Left lung (tissue), 10 donors: ENCODE results near the gene FAM3C. TPM values are rescaled to one million over a fixed set of nuclear protein-coding genes. Genes with fewer than 3 reads are reported as not detected.
A peak's percentile ranks its signal among the peaks of the same experiment; 100 is the strongest.

ENCODE experiments used
- ATAC-seq: fragments of 200-7000 bp; cut with Tn5 transposase; one replicate; pipeline ENCODE4 v1.9.1; 2020; ENCODE audit warnings: moderate library complexity
- DNase-seq, 4 donors: peaks; one replicate each; pipeline ENCODE4 v3.0.0-alpha.2; 2013 to 2020
- H3K27ac ChIP-seq, 2 donors: fragments of 200-600 bp; sonication (generic) in 1 of 2; one replicate each; pipeline versions ENCODE4 v1.5.0 to v1.8.0; 2020 to 2021
- H3K27me3 ChIP-seq, 2 donors: fragments of 200-600 bp; sonication (generic) in 1 of 2; one replicate each; pipeline versions ENCODE4 v1.5.0 to v1.8.0; 2020 to 2021
- H3K36me3 ChIP-seq, 2 donors: fragments of 200-600 bp; sonication (generic) in 1 of 2; one replicate each; pipeline versions ENCODE4 v1.5.0 to v1.8.0; 2020 to 2021
- H3K4me1 ChIP-seq, 2 donors: fragments of 200-600 bp; one replicate each; pipeline ENCODE4 v1.8.0; 2021
- H3K4me3 ChIP-seq, 2 donors: fragments of 200-600 bp; sonication (generic) in 1 of 2; one replicate each; pipeline versions ENCODE4 v1.5.0 to v1.8.0; 2020 to 2021; ENCODE audit warnings: mild to moderate bottlenecking in 1 of 2
- H3K9me3 ChIP-seq, 2 donors: fragments of 200-600 bp; sonication (generic) in 1 of 2; one replicate each; pipeline versions ENCODE4 v1.5.0 to v1.8.0; 2020 to 2021
- CTCF ChIP-seq, 2 donors: fragments of 200-600 bp; sonication (generic) in 1 of 2; IDR thresholded peaks; one replicate each; pipeline versions ENCODE4 v1.5.0 to v1.8.0; 2021; ENCODE audit warnings: antibody characterized with exemption in 2 of 2
- intact Hi-C, 2 donors: fragments of 100-400 bp; cut with DNase I; formaldehyde crosslinking; loops; one replicate each; pipeline versions ENCODE4 v1.11.2 to v1.14.2; 2022
- polyA plus RNA-seq, 6 donors: library from polyadenylated mRNA; unstranded; fragments of 120-200 nt; gene quantifications; one replicate each; pipeline ENCODE4 v1.2.1, GENCODE V29; 2013; ENCODE audit not compliant: insufficient read length in 6 of 6
- total RNA-seq, 2 donors: library from RNA; stranded (reverse); fragmentation: NEBNext Ultra II Directional; extraction: Animal tissue kit (Norgen Biotek cat#: 25700); gene quantifications; one replicate each; pipeline ENCODE4 v1.2.1, GENCODE V29; 2021
- donor health status: DM: no; HTN: yes; CAD: no.
- donor health status: DM: no; HTN: no; CAD: no.

The FAM3C gene
- total and polyA plus RNA-seq, 8 donors, result 44.1 to 78.4 (median 70.1) TPM

- DNase-seq (no peak), ATAC-seq (no peak)
- TF ChIP-seq CTCF (IDR thresholded peaks at IDR 0.05), result no peak
- no peaks in the 10 kb centered on the region for H3K27me3 ChIP-seq
- H3K4me1 ChIP-seq, result no peaks in the 10 kb centered on the region
- intact Hi-C loops, result no loop called here
- no peaks in the 10 kb centered on the region for H3K9me3 ChIP-seq
- H3K27ac ChIP-seq, result no peak overlapping the region
- H3K4me3 ChIP-seq, result no peak overlapping the region
- no peaks in the 10 kb centered on the region for H3K36me3 ChIP-seq
These were observed 5.8 kb upstream of the FAM3C start for GRCh38 chr7:121401896-121402295.

DNA sequence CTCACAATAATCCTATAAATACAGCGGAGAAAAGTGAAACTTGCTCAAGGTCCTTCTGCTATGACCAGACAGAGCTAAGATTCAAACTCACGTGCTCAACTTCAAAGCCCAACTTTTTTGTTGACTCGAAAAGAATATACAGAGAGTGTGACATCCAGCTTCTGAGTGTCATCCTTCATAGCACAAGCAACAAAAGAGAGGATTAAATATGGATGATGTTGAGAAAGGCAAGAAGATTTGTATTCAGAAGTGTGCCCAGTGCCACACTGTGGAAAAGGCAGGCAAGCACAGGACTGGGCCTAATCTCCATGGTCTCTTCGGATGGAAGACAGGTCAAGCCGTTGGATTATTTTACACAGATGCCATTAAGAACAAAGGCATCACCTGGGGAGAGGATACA, 2.1 kb upstream of the FAM3C start:
- peaks cover 0 to 19% of the 10 kb centered on the region in 2 donors for H3K4me1 ChIP-seq
- no peak for TF ChIP-seq CTCF (IDR thresholded peaks at IDR 0.05)
- no peaks in the 10 kb centered on the region for H3K27me3 ChIP-seq
- H3K27ac ChIP-seq, result no peak overlapping the region
- intact Hi-C loops, result no loop called here
- no peak for DNase-seq
- no peaks in the 10 kb centered on the region for H3K9me3 ChIP-seq
- ATAC-seq, result no peak
- H3K4me3 ChIP-seq, result no peak overlapping the region
- no peaks in the 10 kb centered on the region for H3K36me3 ChIP-seq

- intact Hi-C loops, result no loop called here
These were observed 1.7 kb upstream of the FAM3C start for GRCh38 chr7:121397822-121398221.

DNA sequence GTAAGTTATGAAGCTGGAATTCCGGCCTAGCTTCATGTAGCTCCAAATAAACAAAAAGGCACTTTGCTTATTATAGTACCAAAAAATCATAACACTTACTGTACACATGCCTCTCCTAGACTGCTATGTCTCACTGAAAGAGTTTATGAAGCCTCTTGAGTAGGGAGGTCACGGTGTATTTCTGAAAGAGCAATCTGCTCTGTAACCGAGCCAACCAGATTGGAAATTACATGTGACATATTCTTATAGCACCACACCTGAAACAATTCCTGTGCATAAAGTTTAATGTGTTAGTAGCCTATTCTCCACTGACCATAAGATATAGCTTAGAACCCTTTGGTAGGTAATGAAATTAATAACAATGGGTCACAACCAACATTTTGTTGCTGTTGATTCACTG, 1.3 kb upstream of the FAM3C start:
- Histone ChIP-seq H3K36me3 (no peaks in the 10 kb centered on the region), H3K27ac (no peak overlapping the region), H3K9me3 (no peaks in the 10 kb centered on the region), H3K4me1 (peaks cover 0 to 19% of the 10 kb centered on the region in 2 donors), H3K27me3 (no peaks in the 10 kb centered on the region), H3K4me3 (no peak overlapping the region)
- no peak for TF ChIP-seq CTCF (IDR thresholded peaks at IDR 0.05)
- no peak for DNase-seq
- no peak for ATAC-seq
- intact Hi-C loops, result no loop called here

More at GRCh38 chr7:121397822-121398221, 1.7 kb upstream of the FAM3C start:
- no peaks in the 10 kb centered on the region for H3K36me3 ChIP-seq
- ATAC-seq, result no peak
- H3K9me3 ChIP-seq, result no peaks in the 10 kb centered on the region
- no peak for TF ChIP-seq CTCF (IDR thresholded peaks at IDR 0.05)
- no peak overlapping the region for H3K4me3 ChIP-seq
- no peaks in the 10 kb centered on the region for H3K27me3 ChIP-seq
- H3K27ac ChIP-seq, result no peak overlapping the region
- peaks cover 0 to 19% of the 10 kb centered on the region in 2 donors for H3K4me1 ChIP-seq
- no peak for DNase-seq

DNA sequence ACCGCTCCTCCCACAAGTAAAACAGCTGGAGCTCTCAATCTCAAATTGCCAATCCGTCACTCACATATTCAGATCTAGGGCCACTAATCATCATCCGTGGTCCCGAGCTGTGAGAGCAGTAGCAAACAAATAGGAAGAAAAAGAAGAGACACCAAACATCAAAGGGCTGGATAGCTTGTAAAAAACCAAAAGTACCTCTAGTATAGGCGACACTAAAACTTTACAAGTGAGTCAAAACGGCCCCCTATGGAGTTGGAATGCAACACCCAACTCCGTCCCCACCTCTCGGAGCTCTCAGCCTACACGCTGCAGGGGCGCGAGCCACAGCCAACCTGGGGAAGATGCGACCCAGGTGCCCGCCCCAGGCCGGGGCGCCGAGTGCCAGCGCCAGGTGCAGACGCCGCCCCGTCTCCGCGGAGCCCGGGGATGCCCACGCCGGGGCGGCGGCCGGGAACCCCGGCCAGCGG, 581 bp downstream of the FAM3C start:
- ATAC-seq, result no peak
- Histone ChIP-seq H3K4me3 (peak overlapping the region; percentile 74 to 80), H3K4me1 (peaks cover 0 to 23% of the 10 kb centered on the region in 2 donors), H3K27me3 (no peaks in the 10 kb centered on the region), H3K36me3 (no peaks in the 10 kb centered on the region), H3K27ac (peak overlapping the region; percentile 81 to 86), H3K9me3 (no peaks in the 10 kb centered on the region)
- peak in 1 of 4 donors; percentile 39 for DNase-seq
- intact Hi-C loops, result no loop called here
- TF ChIP-seq CTCF (IDR thresholded peaks at IDR 0.05), result no peak
